T-helper 1 cell treated with Interleukin-12 subunit alpha and Interleukin-12 subunit beta and Interleukin-4 antibody, amounts not matched to agents 30 μg/mL and 1 μg/mL, for 36 hours (primary cell): ENCODE results near the gene USP37.

ENCODE experiments used
- H3K27ac Mint-ChIP-seq: one replicate; pipeline ENCODE4 v1.8.0; 2021; ENCODE audit warnings: mild to moderate bottlenecking, mixed read lengths
- H3K27me3 Mint-ChIP-seq: one replicate; pipeline ENCODE4 v1.8.0; 2021; ENCODE audit warnings: low read depth, mixed read lengths
- H3K36me3 Mint-ChIP-seq: one replicate; pipeline ENCODE4 v1.8.0; 2021; ENCODE audit warnings: low read depth, mixed read lengths
- H3K4me1 Mint-ChIP-seq: one replicate; pipeline ENCODE4 v1.8.0; 2021; ENCODE audit warnings: low read depth, mixed read lengths
- H3K4me3 Mint-ChIP-seq: one replicate; pipeline ENCODE4 v1.8.0; 2021; ENCODE audit warnings: mild to moderate bottlenecking, moderate library complexity, mixed read lengths
- H3K9me3 Mint-ChIP-seq: one replicate; pipeline ENCODE4 v1.8.0; 2021; ENCODE audit warnings: mixed read lengths

USP37 gene

GRCh38 chr2:218400930-218401881, 166.9 kb downstream of the USP37 start:
- no peaks in the 10 kb centered on the region for H3K27me3 Mint-ChIP-seq
- no peaks in the 10 kb centered on the region for H3K9me3 Mint-ChIP-seq
- peaks cover 22% of the 10 kb centered on the region for H3K36me3 Mint-ChIP-seq
- peak overlapping the region; percentile 66 for H3K4me3 Mint-ChIP-seq
- peak overlapping the region; percentile 41 for H3K27ac Mint-ChIP-seq
- H3K4me1 Mint-ChIP-seq, result peaks cover 28% of the 10 kb centered on the region
